GM21515 (cell line): ENCODE measurements around the gene AMD1.
"Not testable (repeated sequence)": the region's sequence is repeated elsewhere in the genome, so short reads cannot be mapped to it uniquely, and the experiment has no call there.

Source experiments
- ATAC-seq: cut with Tn5 transposase; IDR thresholded peaks from one replicate; pipeline ENCODE4 v1.9.1; 2021; ENCODE audit not compliant: unreplicated experiment

The AMD1 gene

DNA sequence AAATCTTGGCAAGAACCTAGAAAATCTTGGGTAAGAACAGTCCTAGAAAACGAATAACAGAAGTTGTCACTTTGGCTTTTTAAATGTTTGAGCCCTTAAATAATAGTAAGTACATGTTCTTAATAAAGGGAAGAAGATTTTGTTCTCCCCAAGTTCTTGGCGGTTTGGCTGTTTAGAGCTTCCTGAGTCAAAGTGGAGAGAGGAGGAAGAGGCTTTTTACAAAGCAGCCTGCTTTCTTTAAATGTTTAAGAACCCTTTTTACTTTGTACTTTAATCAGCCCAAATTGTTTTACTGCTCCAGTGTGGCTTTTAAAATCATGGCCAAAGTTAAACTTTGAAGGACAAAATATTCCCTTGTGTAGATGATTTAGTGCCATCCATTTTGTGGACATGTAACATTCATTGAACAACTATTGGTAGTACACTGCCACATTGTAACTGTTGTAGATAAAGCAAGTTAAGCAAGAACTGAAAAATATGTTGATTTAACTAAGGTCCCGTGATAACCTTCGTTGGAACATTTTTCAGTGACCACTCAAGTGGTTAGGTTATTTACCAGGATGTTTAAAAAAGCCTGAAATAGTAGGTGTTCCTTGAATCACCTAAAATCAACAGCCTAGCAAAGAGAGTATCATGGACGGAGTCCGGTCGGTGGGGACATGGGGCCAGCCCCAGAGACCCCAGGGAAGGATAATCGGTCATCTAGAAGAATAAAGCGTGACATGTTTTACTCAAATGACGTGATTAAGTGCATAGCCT, 2.4 kb downstream of the AMD1 start:
- no peak for ATAC-seq

GRCh38 chr6:110877569-110877968, 3.0 kb downstream of the AMD1 start:
- no peak for ATAC-seq

DNA sequence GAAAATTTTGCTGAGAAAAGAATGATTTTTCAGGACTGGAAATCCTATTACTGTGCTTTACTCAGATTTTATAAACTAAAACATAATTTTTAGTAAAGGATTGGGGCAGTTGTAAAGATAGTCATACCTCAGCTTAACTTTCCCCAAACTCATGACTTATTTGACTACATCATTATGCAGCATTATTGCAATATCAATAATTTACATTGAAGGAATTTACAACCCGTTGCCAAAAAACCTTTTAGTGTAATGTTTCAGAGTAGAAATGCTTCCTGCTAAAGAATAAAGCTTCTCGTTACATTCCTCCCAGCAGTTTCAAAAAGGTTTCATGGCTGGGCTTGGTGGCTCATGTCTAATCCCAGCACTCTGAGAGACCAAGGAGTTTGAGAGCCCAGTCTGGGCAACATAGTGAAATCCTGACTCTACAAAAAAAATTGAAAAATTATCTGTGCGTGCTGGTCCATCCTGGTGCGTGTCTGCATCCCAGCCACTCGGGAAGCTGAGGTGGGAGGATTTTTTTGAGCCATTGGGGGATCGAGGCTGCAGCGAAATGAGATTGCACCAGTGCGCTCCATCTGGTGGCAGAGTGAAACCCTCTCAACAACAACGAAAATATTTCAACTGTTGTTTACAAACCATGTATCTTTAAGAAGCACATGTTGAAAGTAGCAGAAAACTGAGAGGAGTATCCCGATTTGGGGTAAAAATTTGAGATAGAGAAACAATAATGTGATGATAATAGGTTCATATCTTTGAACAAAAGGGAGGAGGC, 4.4 kb downstream of the AMD1 start:
- no peak for ATAC-seq

DNA sequence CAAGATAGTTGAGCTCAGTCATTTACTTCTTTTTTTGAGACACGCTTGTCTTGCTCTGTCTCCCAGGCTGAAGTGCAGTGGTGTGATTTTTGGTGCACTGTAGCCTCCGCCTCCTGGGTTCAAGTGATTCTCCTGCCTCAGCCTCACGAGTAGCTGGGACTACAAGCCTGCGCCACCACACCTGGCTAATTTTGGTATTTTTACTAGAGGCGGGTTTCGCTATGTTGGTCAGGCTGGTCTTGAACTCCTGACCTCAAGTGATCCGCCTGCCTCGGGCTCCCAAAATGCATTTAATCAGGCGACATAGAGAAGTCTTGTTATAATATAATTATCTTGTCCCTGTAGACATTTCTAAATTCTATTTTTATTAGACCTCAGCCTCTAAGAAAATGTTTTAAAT, 6.1 kb downstream of the AMD1 start:
- ATAC-seq = no peak

- ATAC-seq = no peak
Observed at GRCh38 chr6:110881546-110882273, 7.1 kb downstream of the AMD1 start.

DNA sequence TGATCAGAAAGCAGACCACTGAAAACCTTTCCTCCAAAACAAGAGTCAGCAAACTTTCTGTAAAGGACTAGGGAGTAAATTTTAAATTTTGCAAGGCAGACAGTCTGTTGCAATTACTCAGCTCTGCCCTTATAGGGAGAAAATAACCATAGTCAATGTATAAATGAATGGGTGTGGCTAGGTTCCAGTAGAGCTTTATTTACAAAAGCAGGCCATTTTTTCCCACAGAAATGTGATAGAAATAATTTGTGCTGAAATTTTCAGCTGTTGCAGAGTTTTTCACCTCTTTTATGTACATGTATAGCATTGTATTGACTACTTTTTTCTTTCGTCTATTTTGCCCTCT, 7.7 kb downstream of the AMD1 start:
- ATAC-seq = no peak

- ATAC-seq = no peak
Observed at GRCh38 chr6:110882824-110883554, 8.4 kb downstream of the AMD1 start.

DNA sequence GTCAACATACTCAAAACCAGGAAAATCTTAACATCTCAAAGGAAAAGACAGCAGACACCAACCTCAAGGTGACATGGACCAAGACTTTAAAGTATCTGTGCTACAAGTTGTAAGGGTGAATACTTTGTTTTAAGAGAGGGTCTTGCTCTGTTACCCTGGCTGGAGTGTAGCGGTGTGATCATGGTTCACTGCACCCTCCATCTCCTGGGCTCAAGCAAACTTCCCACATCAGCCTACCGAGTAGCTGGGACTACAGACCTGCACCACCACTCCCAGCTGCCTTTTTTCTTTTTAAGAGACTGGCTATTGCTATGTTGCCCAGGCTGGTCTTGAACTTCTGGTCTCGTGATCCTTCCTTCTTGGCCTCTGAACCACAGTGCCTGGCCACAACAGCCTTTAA, 9.7 kb downstream of the AMD1 start:
- ATAC-seq = no peak

- no peak for ATAC-seq
Observed at GRCh38 chr6:110885526-110885925, 10.9 kb downstream of the AMD1 start.

DNA sequence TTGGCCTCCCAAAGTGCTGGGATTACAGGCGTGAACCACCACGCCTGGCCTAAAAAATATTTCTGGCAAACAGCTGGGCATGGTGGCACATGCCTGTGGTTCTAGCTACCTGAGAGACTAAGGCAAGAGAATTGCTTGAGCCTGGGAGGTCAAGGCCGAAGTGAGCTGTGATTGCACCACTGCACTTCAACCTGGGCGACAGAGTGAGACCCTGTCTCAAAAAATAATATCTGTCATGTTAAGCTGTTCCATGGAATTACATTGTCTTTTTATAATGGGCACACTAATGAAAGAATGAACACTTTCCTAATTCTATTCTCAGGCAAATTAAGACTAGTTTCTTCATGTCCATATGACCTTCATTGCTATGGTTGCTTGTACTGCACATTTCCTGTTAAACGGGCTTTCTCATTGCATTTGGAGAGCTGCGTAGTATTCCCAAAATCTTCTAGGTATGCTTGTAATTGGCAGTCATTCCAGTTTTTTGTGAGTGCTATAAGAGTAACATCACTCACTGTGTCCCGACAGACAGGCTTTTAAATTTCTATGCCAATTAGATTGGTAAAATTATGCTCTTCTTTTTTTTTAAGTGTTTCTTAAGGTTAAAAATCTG, 12.1 kb downstream of the AMD1 start:
- no peak for ATAC-seq

- ATAC-seq = no peak
Observed at GRCh38 chr6:110890288-110890687, 15.7 kb downstream of the AMD1 start.

GRCh38 chr6:110895907-110896608, 21.5 kb downstream of the AMD1 start:
- ATAC-seq = no peak

DNA sequence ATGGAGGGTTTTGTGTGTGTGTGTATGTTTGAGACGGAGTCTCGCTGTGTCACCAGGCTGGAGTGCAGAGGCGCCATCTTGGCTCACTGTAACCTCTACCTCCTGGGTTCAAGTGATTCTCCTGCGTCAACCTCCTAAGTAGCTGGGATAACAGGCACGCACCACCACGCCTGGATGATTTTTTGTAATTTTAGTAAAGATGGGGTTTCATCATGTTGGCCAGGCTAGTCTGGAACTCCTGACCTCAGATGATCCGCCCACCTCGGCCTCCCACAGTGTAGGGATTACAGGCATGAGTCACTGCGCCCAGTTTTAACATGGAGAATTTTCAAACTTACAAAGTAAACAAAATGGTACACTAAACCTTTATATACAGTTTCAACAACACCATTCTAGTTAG, 22.8 kb downstream of the AMD1 start:
- no peak for ATAC-seq

DNA sequence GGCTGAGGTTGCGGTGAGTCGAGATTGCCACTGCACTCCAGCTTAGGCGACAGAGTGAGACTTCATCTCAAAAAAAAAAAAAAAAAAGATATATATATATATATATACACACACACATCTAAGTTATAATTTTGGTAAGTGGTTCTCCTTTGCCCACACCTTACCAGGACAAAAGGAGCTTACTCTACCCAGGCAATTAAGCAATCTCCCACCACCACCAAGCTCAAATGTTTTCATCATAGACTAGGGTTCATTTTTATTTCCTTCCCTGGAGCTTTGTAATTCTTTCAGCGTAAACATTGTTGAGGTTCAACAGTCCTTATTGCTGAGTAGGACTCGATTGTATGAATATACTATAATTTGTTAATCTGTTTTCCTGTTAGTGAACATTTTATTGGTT, 23.5 kb downstream of the AMD1 start:
- no peak for ATAC-seq

GRCh38 chr6:110900028-110900598, 25.5 kb downstream of the AMD1 start:
- no peak for ATAC-seq

GRCh38 chr6:110901601-110902000, 27.0 kb downstream of the AMD1 start:
- ATAC-seq = not testable (repeated sequence)

- ATAC-seq = no peak
Observed at GRCh38 chr6:110902091-110902490, 27.5 kb downstream of the AMD1 start.

DNA sequence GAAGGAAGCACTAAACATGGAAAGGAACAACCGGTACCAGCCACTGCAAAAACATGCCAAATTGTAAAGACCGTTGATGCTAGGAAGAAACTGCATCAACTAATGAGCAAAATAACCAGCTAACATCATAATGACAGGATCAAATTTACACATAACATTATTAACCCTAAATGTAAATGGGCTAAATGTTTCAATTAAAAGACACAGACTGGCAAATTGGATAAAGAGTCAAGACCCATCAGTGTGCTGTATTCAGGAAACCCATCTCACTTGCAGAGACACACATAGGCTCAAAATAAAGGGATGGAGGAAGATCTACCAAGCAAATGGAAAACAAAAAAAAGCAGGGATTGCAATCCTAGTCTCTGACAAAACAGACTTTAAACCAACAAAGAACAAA, 31.7 kb downstream of the AMD1 start:
- not testable (repeated sequence) for ATAC-seq

- no peak for ATAC-seq
Observed at GRCh38 chr6:110930781-110931180, 56.2 kb downstream of the AMD1 start.

- no peak for ATAC-seq
Observed at GRCh38 chr6:110933912-110934311, 59.3 kb downstream of the AMD1 start.
